A549 treated with AZD9567 at 1 μM for 4 hours (cell line): ENCODE results near the gene ANXA11. TPM values are rescaled to one million over a fixed set of nuclear protein-coding genes. Genes with fewer than 3 reads are reported as not detected.

ENCODE experiments used
- total RNA-seq: library from RNA; stranded (reverse); fragments of 200-300 nt; extraction: Qiagen RNA extraction; gene quantifications from 5 replicates; pipeline ENCODE4 v1.2.3, GENCODE V29; 2022; ENCODE audit not compliant: insufficient read depth

ANXA11 gene
- 143 to 204 TPM (median 191 TPM) in 5 replicates for total RNA-seq

DNA sequence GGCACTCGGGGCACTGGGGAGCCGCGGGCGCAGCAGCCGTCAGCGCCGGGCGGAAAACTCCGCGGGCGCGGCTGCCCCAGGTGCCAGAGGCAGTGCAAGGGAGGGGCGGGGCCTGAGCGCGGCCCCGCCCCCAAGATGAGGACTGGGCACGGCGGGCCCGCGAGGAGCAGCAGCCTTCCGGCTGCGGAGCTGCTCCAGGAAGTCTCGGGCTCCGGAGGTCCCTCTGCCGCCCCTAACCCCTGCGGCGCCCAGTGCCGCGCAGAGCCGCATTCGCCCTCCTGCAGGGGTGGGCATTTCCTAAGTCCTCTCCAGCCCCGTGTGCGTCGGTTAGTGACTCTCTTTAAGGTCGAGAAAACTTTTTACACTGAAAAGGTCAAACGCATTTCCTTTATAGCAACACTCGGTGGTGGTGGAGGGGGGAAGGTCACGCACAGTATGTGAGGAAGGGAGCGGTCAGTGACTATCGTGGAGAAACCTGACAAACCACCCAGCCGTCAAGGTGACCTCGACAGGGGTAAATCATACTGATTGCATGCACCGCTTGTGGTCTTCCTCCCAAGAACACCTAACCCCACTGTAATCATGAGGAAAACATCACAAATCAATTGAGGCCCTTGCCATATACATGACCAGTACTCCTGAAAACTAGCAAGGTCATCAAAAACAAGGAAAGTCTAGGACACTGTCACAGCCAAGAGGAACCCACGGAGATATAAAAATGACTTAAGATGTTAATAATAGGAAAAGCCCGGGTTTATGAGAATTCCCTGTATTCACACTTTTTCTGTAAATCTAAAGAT, at the start of gene ANXA11:
Gene ANXA11, minus strand, starts transcription at position 61 of the 800 bp plus-strand sequence. CDS start 32,676 bp downstream, outside the sequence.

DNA sequence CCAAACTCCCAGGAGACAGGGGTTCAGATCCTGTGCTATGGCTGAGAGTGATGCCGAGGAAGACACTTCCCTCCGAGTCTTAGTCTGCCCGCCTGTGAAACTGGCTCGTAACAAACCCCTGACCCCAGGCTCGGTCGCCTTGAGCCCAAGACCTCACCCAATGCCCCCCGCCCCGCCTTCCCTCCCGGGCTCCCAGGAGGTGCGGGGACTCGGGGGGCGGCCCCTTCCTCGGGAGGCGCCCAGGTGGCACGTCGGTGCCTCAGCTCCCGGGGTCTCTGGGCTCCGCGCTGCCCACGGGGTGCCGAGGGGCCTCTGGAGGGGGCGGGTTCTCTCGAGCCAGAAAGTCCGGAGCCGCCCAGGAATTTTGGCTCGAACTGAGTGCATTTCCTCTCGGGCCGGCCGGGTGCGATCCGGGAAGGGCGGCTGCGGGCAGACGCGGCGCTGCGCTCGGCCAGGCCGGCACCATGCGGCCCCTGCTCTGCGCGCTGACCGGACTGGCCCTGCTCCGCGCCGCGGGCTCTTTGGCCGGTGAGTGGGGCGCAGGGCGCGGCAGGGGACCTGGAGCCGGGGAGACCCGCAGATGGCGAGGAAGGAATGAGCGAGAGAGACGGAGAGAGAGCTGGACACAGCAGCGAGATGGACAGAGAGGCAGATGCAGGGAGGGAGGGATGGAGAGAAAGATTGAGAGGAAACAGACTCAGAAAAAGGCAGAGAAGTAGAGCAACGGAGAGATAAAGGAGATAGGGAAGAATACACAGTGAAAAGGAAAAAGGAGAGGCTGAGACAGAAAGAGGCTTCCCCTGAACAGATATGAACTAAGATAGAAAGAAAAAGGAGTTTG, 72.8 kb downstream of the ANXA11 start, which contains the start of gene PLAC9:
Gene PLAC9, plus strand, starts transcription at position 432 of the 841 bp plus-strand sequence. Its CDS starts 33 bp downstream, at position 465.

Other genes starting within 250 kb of the ANXA11 start
- gene TMEM254, start 126.9 kb downstream of the ANXA11 start, total RNA-seq: 15.8 to 20.9 TPM (median 18.1 TPM) in 5 replicates
- 0.18 to 0.20 TPM in 2 of 5 replicates, not detected in the others for gene PLAC9, start 72.8 kb downstream of the ANXA11 start, total RNA-seq
- 0.06 TPM in 1 of 5 replicates, not detected in the others for gene MAT1A, start 84.1 kb upstream of the ANXA11 start, total RNA-seq
- gene DYDC1, start 151.2 kb upstream of the ANXA11 start, total RNA-seq: not detected in 5 replicates
- 0.06 to 0.11 TPM (median 0.07 TPM) in 3 of 5 replicates, not detected in the others for gene DYDC2, start 151.2 kb upstream of the ANXA11 start, total RNA-seq
- gene PRXL2A, start 203.0 kb upstream of the ANXA11 start, total RNA-seq: 39.1 to 53.9 TPM (median 42.3 TPM) in 5 replicates
- 102 to 127 TPM (median 124 TPM) in 5 replicates for gene TSPAN14, start 248.8 kb upstream of the ANXA11 start, total RNA-seq